IMR-90 (cell line): ENCODE results near the gene MMP21. TPM values are rescaled to one million over a fixed set of nuclear protein-coding genes. Genes with fewer than 3 reads are reported as not detected.

Source experiments
- ATAC-seq: fragments of 200-7000 bp; cut with Tn5 transposase; 2 replicates; pipeline ENCODE4 v1.9.1; 2020; ENCODE audit warnings: low read depth, mild to moderate bottlenecking, moderate library complexity
- BruUV-seq: library from RNA; stranded (reverse); fragments of 400-500 nt; replicated peaks from 2 replicates; lab custom pipeline; 2021; lab: Mats Ljungman, UMichigan
- CTCF ChIA-PET: fragments of 300-600 bp; formaldehyde crosslinking; extraction: SDS; loops from one replicate; lab custom pipeline; 2021; ENCODE audit warnings: antibody characterized with exemption; lab: Yijun Ruan, JAX
- POLR2A ChIA-PET: fragments of 300-600 bp; sonication (Branson Sonifier 250); formaldehyde crosslinking; loops from one replicate; lab custom pipeline; 2022; ENCODE audit warnings: antibody characterized with exemption; ENCODE audit not compliant: unreplicated experiment; lab: Charles Lee
- DNase-seq: peaks from one replicate; pipeline ENCODE4 v3.0.0; 2013
- H2AFZ ChIP-seq: replicated peaks from 2 replicates; pipeline ENCODE3; 2013; ENCODE audit warnings: low read length, mild to moderate bottlenecking; ENCODE audit not compliant: poor library complexity
- H2AK5ac ChIP-seq: 2 replicates; pipeline ENCODE4 v1.6.1; 2013; ENCODE audit warnings: low read depth, low read length, inconsistent platforms
- H2AK9ac ChIP-seq: replicated peaks from 2 replicates; pipeline ENCODE3; 2013; ENCODE audit warnings: mild to moderate bottlenecking, low read depth, low read length, moderate library complexity; ENCODE audit not compliant: poor library complexity
- H2BK120ac ChIP-seq: 2 replicates; pipeline ENCODE4 v1.6.1; 2013; ENCODE audit warnings: low read depth, low read length, inconsistent platforms
- H2BK15ac ChIP-seq: 3 replicates; pipeline ENCODE4 v1.6.1; 2013; ENCODE audit warnings: low read depth, low read length, inconsistent platforms
- H2BK20ac ChIP-seq: 2 replicates; pipeline ENCODE4 v1.6.1; 2013; ENCODE audit warnings: low read depth, mild to moderate bottlenecking, inconsistent platforms, low read length, moderate library complexity
- H2BK5ac ChIP-seq: 2 replicates; pipeline ENCODE4 v1.6.1; 2013; ENCODE audit warnings: mild to moderate bottlenecking, low read depth, low read length, inconsistent platforms; ENCODE audit not compliant: poor library complexity, severe bottlenecking
- H3K14ac ChIP-seq: replicated peaks from 2 replicates; pipeline ENCODE4 v1.6.1; 2013; ENCODE audit warnings: low read depth, low read length, inconsistent platforms
- H3K18ac ChIP-seq: 2 replicates; pipeline ENCODE4 v1.6.1; 2013; ENCODE audit warnings: low read depth, low read length, control low read depth
- H3K23ac ChIP-seq: 2 replicates; pipeline ENCODE4 v1.6.1; 2013; ENCODE audit warnings: low read depth, low read length, inconsistent platforms
- H3K27ac ChIP-seq: 2 replicates; pipeline ENCODE4 v1.5.1; 2013; ENCODE audit warnings: mild to moderate bottlenecking, control low read depth, low read length; ENCODE audit not compliant: insufficient read depth
- H3K27me3 ChIP-seq: 2 replicates; pipeline ENCODE4 v1.6.1; 2013; ENCODE audit warnings: low read length; ENCODE audit not compliant: control insufficient read depth, insufficient read depth
- H3K36me3 ChIP-seq: 2 replicates; pipeline ENCODE4 v1.6.1; 2013; ENCODE audit warnings: low read length, mixed read lengths; ENCODE audit not compliant: control insufficient read depth, insufficient read depth
- H3K4ac ChIP-seq: 2 replicates; pipeline ENCODE4 v1.6.1; 2013; ENCODE audit warnings: low read depth, low read length, inconsistent platforms
- H3K4me1 ChIP-seq: 2 replicates; pipeline ENCODE4 v1.6.1; 2013; ENCODE audit warnings: low read length, mixed read lengths; ENCODE audit not compliant: control insufficient read depth, insufficient read depth
- H3K4me2 ChIP-seq: 2 replicates; pipeline ENCODE4 v1.6.1; 2013; ENCODE audit warnings: low read depth, mild to moderate bottlenecking, control low read depth, low read length, moderate library complexity
- H3K4me3 ChIP-seq: 2 replicates; pipeline ENCODE4 v1.5.1; 2013; ENCODE audit warnings: low read depth, mild to moderate bottlenecking, control low read depth, low read length, moderate library complexity; ENCODE audit not compliant: insufficient read depth
- H3K56ac ChIP-seq: 2 replicates; pipeline ENCODE4 v1.6.1; 2013; ENCODE audit warnings: low read length, inconsistent platforms; ENCODE audit not compliant: insufficient read depth; ENCODE audit errors: extremely low read depth
- H3K79me1 ChIP-seq, 2 experiments: 2 replicates each; pipeline ENCODE4 v1.6.1; 2013; ENCODE audit warnings: low read length in 2 of 2, inconsistent platforms in 1 of 2, low read depth in 1 of 2
- H3K9ac ChIP-seq: 2 replicates; pipeline ENCODE4 v1.6.1; 2013; ENCODE audit warnings: low read depth, low read length, control low read depth
- H3K9me1 ChIP-seq: 2 replicates; pipeline ENCODE4 v1.6.1; 2013; ENCODE audit warnings: low read length, inconsistent platforms; ENCODE audit not compliant: insufficient read depth
- H3K9me3 ChIP-seq: 2 replicates; pipeline ENCODE4 v1.6.1; 2013; ENCODE audit warnings: low read length; ENCODE audit not compliant: control insufficient read depth, insufficient read depth
- H4K20me1 ChIP-seq: 2 replicates; pipeline ENCODE4 v1.6.1; 2013; ENCODE audit warnings: low read length, inconsistent platforms; ENCODE audit not compliant: insufficient read depth
- H4K5ac ChIP-seq: 2 replicates; pipeline ENCODE4 v1.6.1; 2013; ENCODE audit warnings: mild to moderate bottlenecking, low read depth, low read length, control low read depth
- H4K8ac ChIP-seq, 2 experiments: 2 replicates each; pipeline ENCODE4 v1.6.1; 2013; ENCODE audit warnings: low read depth in 2 of 2, low read length in 2 of 2, control low read depth in 1 of 2, inconsistent platforms in 1 of 2
- H4K91ac ChIP-seq: 2 replicates; pipeline ENCODE4 v1.6.1; 2013; ENCODE audit warnings: low read depth, low read length, inconsistent platforms; ENCODE audit not compliant: insufficient read depth
- MXI1 ChIP-seq: IDR thresholded peaks from 2 replicates; pipeline ENCODE4 v1.6.1; 2012; ENCODE audit warnings: low read depth, mild to moderate bottlenecking, low read length, moderate library complexity, borderline replicate concordance
- NFE2L2 ChIP-seq: fragments of 150-350 bp; IDR thresholded peaks from 2 replicates; pipeline ENCODE4 v1.6.1; 2016; ENCODE audit warnings: low read depth, mild to moderate bottlenecking, low read length
- whole genome bisulfite sequencing, 2 experiments: methylation state at CpG; one replicate each; pipeline versions ENCODE4 v1.1.5 to v1.1.7; 2013; ENCODE audit warnings: missing lambda C conversion rate in 2 of 2; ENCODE audit not compliant: insufficient read length in 1 of 2; ENCODE audit errors: extremely low coverage in 2 of 2; 5-methylcytosine and 5-hydroxymethylcytosine counted together
- dilution Hi-C: fragments of 300-500 bp; cut with HindIII; formaldehyde crosslinking; loops from one replicate; pipeline ENCODE4 v1.14.3; 2018; ENCODE audit warnings: low sequenced_read_pairs; ENCODE audit not compliant: unreplicated experiment
- in situ Hi-C: fragments of 300-500 bp; cut with MboI; formaldehyde crosslinking; loops from 3 replicates; pipeline ENCODE4 v1.14.3; 2019; ENCODE audit warnings: low sequenced_read_pairs, inconsistent platforms, mixed read lengths
- intact Hi-C: fragments of 100-400 bp; cut with micrococcal nuclease; formaldehyde crosslinking; loops from 2 replicates; pipeline ENCODE4 v1.10.0; 2022
- polyA plus RNA-seq, 3 experiments: library from polyadenylated mRNA; depleted of rRNA; stranded (reverse); fragments of >200 nt; gene quantifications; 2 replicates each; pipeline ENCODE4 v1.2.3, GENCODE V29; 2012; ENCODE audit warnings: low replicate concordance in 1 of 3
- total RNA-seq: library from RNA; depleted of rRNA; stranded (reverse); fragments of >200 nt; gene quantifications from 2 replicates; pipeline ENCODE4 v1.2.3, GENCODE V29; 2012

The MMP21 gene
- total and polyA plus RNA-seq, 2 of the 4 experiments (the other 2 are of a cell fraction) = not detected

DNA sequence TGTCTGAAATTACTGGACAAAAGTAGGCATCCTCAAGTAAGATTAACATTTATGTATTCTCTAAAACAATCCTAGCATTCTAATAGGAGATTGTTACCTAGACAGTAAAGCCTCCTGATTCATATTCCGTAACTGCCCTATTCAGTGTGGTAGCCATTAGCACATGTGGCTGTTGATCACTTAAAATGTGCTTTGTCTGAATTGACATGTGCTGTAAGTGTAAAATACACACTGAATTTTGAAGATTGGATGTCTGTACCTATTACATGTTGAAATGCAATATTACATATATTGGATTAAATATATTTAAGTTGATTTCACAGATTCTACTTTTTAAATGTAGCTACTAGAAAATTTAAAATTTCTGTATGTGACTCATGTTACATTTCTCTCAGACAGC is 41.5 kb downstream of the MMP21 start:
- H3K9ac ChIP-seq = no peak overlapping the region
- no peak overlapping the region for H2BK15ac ChIP-seq
- BruUV-seq = no TSS peak
- TF ChIP-seq MXI1 (no peak), NFE2L2 (no peak)
- peaks cover 32% of the 10 kb centered on the region for H3K36me3 ChIP-seq
- no peak overlapping the region for H3K4me3 ChIP-seq
- H2BK20ac ChIP-seq = no peak overlapping the region
- H3K14ac ChIP-seq = no peak overlapping the region
- no peak overlapping the region for H3K18ac ChIP-seq
- H3K56ac ChIP-seq = no peak overlapping the region
- CTCF ChIA-PET = interaction anchor here (1.2 kb wide), 1 partner anchor 11 kb away, joined by 6 read pairs; no protein-coding TSS in a partner anchor
- no peak overlapping the region for H2AFZ ChIP-seq
- no peak overlapping the region for H2BK5ac ChIP-seq
- dilution Hi-C loops (no loop called here), intact Hi-C loops (no loop called here), in situ Hi-C loops (loop anchor here (25.0 kb wide), 1 partner anchor 922 kb away; the partner anchor contains the start of gene ABRAXAS2)
- no peak for DNase-seq
- ATAC-seq = no peak
- H3K9me3 ChIP-seq = no peaks in the 10 kb centered on the region
- H3K4ac ChIP-seq = no peak overlapping the region
- H3K27ac ChIP-seq = no peak overlapping the region
- POLR2A ChIA-PET = interaction anchor here (1.0 kb wide), 1 partner anchor 15 kb away, joined by 5 read pairs; the partner anchor contains the start of gene EDRF1
- no peak overlapping the region for H2AK5ac ChIP-seq
- no peak overlapping the region for H4K91ac ChIP-seq
- H3K4me2 ChIP-seq = no peak overlapping the region
- H3K9me1 ChIP-seq = no peaks in the 10 kb centered on the region; the same call in 1 of the 2 replicates
- no peak overlapping the region for H2AK9ac ChIP-seq
- H4K8ac ChIP-seq = no peak overlapping the region
- no peak overlapping the region for H3K23ac ChIP-seq
- H2BK120ac ChIP-seq = no peak overlapping the region
- no peak overlapping the region for H4K5ac ChIP-seq
- WGBS, 2 experiments = no CpG with 5 or more reads among the region's 1 CpG
- H3K79me1 ChIP-seq = peaks cover 0 to 8% of the 10 kb centered on the region in 2 experiments; a peak in 1 of 4 replicates
- no peaks in the 10 kb centered on the region for H3K27me3 ChIP-seq
- no peaks in the 10 kb centered on the region for H4K20me1 ChIP-seq
- H3K4me1 ChIP-seq = no peaks in the 10 kb centered on the region
